H1 (cell line): ENCODE results near the gene LRRK1. TPM values are rescaled to one million over a fixed set of nuclear protein-coding genes. Genes with fewer than 3 reads are reported as not detected.

Experiments
- CTCF ChIA-PET: fragments of 300-600 bp; sonication (Branson Sonifier 250); formaldehyde crosslinking; loops from one replicate; lab custom pipeline; 2021; ENCODE audit not compliant: partially characterized antibody; lab: Charles Lee
- POLR2A ChIA-PET: fragments of 300-600 bp; sonication (Branson Sonifier 250); formaldehyde crosslinking; loops from one replicate; lab custom pipeline; 2021; ENCODE audit warnings: inconsistent platforms; ENCODE audit not compliant: partially characterized antibody; lab: Charles Lee
- DNase-seq, 2 experiments: peaks; one replicate each; pipeline versions ENCODE4 v3.0.0 to v3.0.0-alpha.2; 2010 to 2022; ENCODE audit warnings: low spot score in 2 of 2, low read depth in 1 of 2, mixed read lengths in 1 of 2
- FAIRE-seq: peaks from 2 replicates; lab custom pipeline; 2011; peaks lifted over from hg19 to GRCh38; lab: Jason Lieb, UNC
- H2AFZ ChIP-seq: 2 replicates; pipeline ENCODE4 v1.8.1; 2012; ENCODE audit warnings: low read length, inconsistent platforms
- H2AK5ac ChIP-seq: 2 replicates; pipeline ENCODE4 v1.6.1; 2013; ENCODE audit warnings: low read depth, low read length
- H2BK120ac ChIP-seq: replicated peaks from 2 replicates; pipeline ENCODE3; 2013; ENCODE audit warnings: low read depth, low read length, inconsistent platforms
- H2BK12ac ChIP-seq: 2 replicates; pipeline ENCODE4 v1.6.1; 2013; ENCODE audit warnings: low read depth, low read length
- H2BK15ac ChIP-seq: 2 replicates; pipeline ENCODE4 v1.6.1; 2013; ENCODE audit warnings: low read length
- H2BK20ac ChIP-seq: 2 replicates; pipeline ENCODE4 v1.6.1; 2013; ENCODE audit warnings: low read length
- H2BK5ac ChIP-seq: 2 replicates; pipeline ENCODE4 v1.6.1; 2013; ENCODE audit warnings: low read depth, low read length
- H3K14ac ChIP-seq: 2 replicates; pipeline ENCODE4 v1.6.1; 2013; ENCODE audit warnings: inconsistent platforms; ENCODE audit not compliant: insufficient read length
- H3K18ac ChIP-seq: 2 replicates; pipeline ENCODE4 v1.6.1; 2013; ENCODE audit warnings: low read length; ENCODE audit errors: extremely low read depth
- H3K23ac ChIP-seq: 2 replicates; pipeline ENCODE4 v1.6.1; 2013; ENCODE audit warnings: inconsistent platforms; ENCODE audit not compliant: insufficient read length
- H3K23me2 ChIP-seq: 2 replicates; pipeline ENCODE4 v1.6.1; 2013; ENCODE audit warnings: low read depth, low read length
- H3K27ac ChIP-seq: 2 replicates; pipeline ENCODE4 v1.6.1; 2011; ENCODE audit warnings: low read depth, low read length, inconsistent platforms
- H3K27me3 ChIP-seq, 4 experiments: replicated peaks in 1 of 4; 1 replicate in 1 of 4; 2 replicates in 3 of 4; pipeline versions ENCODE4 v1.6.1 to v1.8.1; 2011 to 2013; ENCODE audit warnings: low read length in 3 of 4, mild to moderate bottlenecking in 3 of 4, inconsistent platforms in 2 of 4, mixed read lengths in 2 of 4, moderate library complexity in 1 of 4; ENCODE audit not compliant: control insufficient read depth in 3 of 4, insufficient read depth in 3 of 4; ENCODE audit errors: extremely low read depth in 1 of 4
- H3K36me3 ChIP-seq, 4 experiments: 2 replicates each; pipeline versions ENCODE4 v1.6.1 to v1.8.1; 2011 to 2013; ENCODE audit warnings: mild to moderate bottlenecking in 4 of 4, low read length in 3 of 4, moderate library complexity in 2 of 4, control low read depth in 1 of 4, inconsistent platforms in 1 of 4; ENCODE audit not compliant: insufficient read depth in 4 of 4, control insufficient read depth in 2 of 4
- H3K4ac ChIP-seq: replicated peaks from 2 replicates; pipeline ENCODE3; 2013; ENCODE audit warnings: low read length, low read depth, mixed read lengths, inconsistent platforms; ENCODE audit not compliant: insufficient read length
- H3K4me1 ChIP-seq, 4 experiments: replicated peaks in 1 of 4; 1 replicate in 1 of 4; 2 replicates in 3 of 4; pipeline versions ENCODE4 v1.6.1 to v1.8.1; 2011 to 2013; ENCODE audit warnings: low read length in 3 of 4, inconsistent platforms in 2 of 4, mixed read lengths in 1 of 4; ENCODE audit not compliant: insufficient read depth in 4 of 4, control insufficient read depth in 3 of 4
- H3K4me2 ChIP-seq, 2 experiments: 2 replicates each; pipeline versions ENCODE4 v1.6.1 to v1.8.1; 2011 to 2013; ENCODE audit warnings: low read depth in 2 of 2, low read length in 2 of 2, control low read depth in 1 of 2, inconsistent platforms in 1 of 2, mild to moderate bottlenecking in 1 of 2; ENCODE audit not compliant: insufficient read depth in 1 of 2
- H3K4me3 ChIP-seq, 4 experiments: fragments of 200-600, 300-600 bp in 1 of 4; sonication (generic), shearing (Covaris generic), sonication (Bioruptor Twin) in 1 of 4; 2 replicates each; pipeline versions ENCODE4 v1.5.1 to v1.8.1; 2011 to 2016; ENCODE audit warnings: low read length in 4 of 4, low read depth in 3 of 4, control low read depth in 2 of 4, inconsistent platforms in 2 of 4, mild to moderate bottlenecking in 2 of 4, mixed read lengths in 1 of 4, moderate library complexity in 1 of 4; ENCODE audit not compliant: insufficient read depth in 2 of 4; ENCODE audit errors: extremely low read depth in 1 of 4
- H3K56ac ChIP-seq: replicated peaks from 2 replicates; pipeline ENCODE3; 2013; ENCODE audit warnings: low read depth, mild to moderate bottlenecking, mixed read lengths, low read length, inconsistent platforms; ENCODE audit not compliant: insufficient read length
- H3K79me1 ChIP-seq: 2 replicates; pipeline ENCODE4 v1.6.1; 2013; ENCODE audit warnings: low read depth, low read length, control low read depth
- H3K79me2 ChIP-seq, 2 experiments: 2 replicates each; pipeline versions ENCODE4 v1.6.1 to v1.8.1; 2012 to 2013; ENCODE audit warnings: low read length in 2 of 2, mild to moderate bottlenecking in 2 of 2, inconsistent platforms in 1 of 2; ENCODE audit not compliant: insufficient read depth in 2 of 2, control insufficient read depth in 1 of 2
- H3K9ac ChIP-seq, 4 experiments: replicated peaks in 1 of 4; 1 replicate in 1 of 4; 2 replicates in 3 of 4; pipeline versions ENCODE4 v1.6.1 to v1.8.1; 2011 to 2013; ENCODE audit warnings: low read depth in 3 of 4, low read length in 3 of 4, control low read depth in 2 of 4, mild to moderate bottlenecking in 2 of 4, moderate library complexity in 2 of 4, inconsistent platforms in 1 of 4; ENCODE audit errors: extremely low read depth in 1 of 4
- H3K9me3 ChIP-seq, 2 experiments: 2 replicates each; pipeline versions ENCODE4 v1.6.1 to v1.8.1; 2012 to 2013; ENCODE audit warnings: mild to moderate bottlenecking in 2 of 2, moderate library complexity in 2 of 2, control low read depth in 1 of 2, inconsistent platforms in 1 of 2, low read depth in 1 of 2, low read length in 1 of 2, mixed read lengths in 1 of 2; ENCODE audit not compliant: insufficient read depth in 2 of 2
- H4K20me1 ChIP-seq, 2 experiments: replicated peaks in 1 of 2; 2 replicates each; pipeline versions ENCODE3 to v1.8.1; 2011 to 2013; ENCODE audit warnings: inconsistent platforms in 2 of 2, low read length in 2 of 2, mild to moderate bottlenecking in 1 of 2; ENCODE audit not compliant: insufficient read depth in 2 of 2, control insufficient read depth in 1 of 2
- H4K5ac ChIP-seq: 2 replicates; pipeline ENCODE4 v1.6.1; 2013; ENCODE audit warnings: low read length, low read depth, mixed read lengths, inconsistent platforms; ENCODE audit not compliant: insufficient read length
- H4K8ac ChIP-seq: 2 replicates; pipeline ENCODE4 v1.8.0; 2013; ENCODE audit warnings: mild to moderate bottlenecking, moderate library complexity, low read length, inconsistent platforms; ENCODE audit not compliant: insufficient read depth; ENCODE audit errors: extremely low read depth
- H4K91ac ChIP-seq: replicated peaks from 2 replicates; pipeline ENCODE3; 2013; ENCODE audit warnings: low read length, mixed read lengths, inconsistent platforms; ENCODE audit not compliant: insufficient read length
- ATF3 ChIP-seq: IDR thresholded peaks from 2 replicates; pipeline ENCODE4 v1.6.1; 2011; ENCODE audit warnings: low read depth, mild to moderate bottlenecking, low read length; ENCODE audit not compliant: insufficient read depth
- CBX8 ChIP-seq: fragments of 300-800, 300-1000 bp; sonication (generic); IDR thresholded peaks from 2 replicates; pipeline ENCODE4 v1.7.1; 2016; ENCODE audit warnings: low read depth, low read length, borderline replicate concordance
- EZH2 ChIP-seq: fragments of 200-600 bp; sonication (generic); IDR thresholded peaks from 2 replicates; pipeline ENCODE4 v1.7.1; 2012; ENCODE audit warnings: low read depth, mild to moderate bottlenecking, moderate library complexity, low read length, inconsistent platforms; ENCODE audit not compliant: severe bottlenecking
- GABPA ChIP-seq: IDR thresholded peaks from 2 replicates; pipeline ENCODE4 v1.6.1; 2011; ENCODE audit warnings: mild to moderate bottlenecking, low read length, moderate library complexity, borderline replicate concordance; ENCODE audit not compliant: insufficient read depth
- KDM1A ChIP-seq: fragments of 200-600, 300-600 bp; sonication (generic); IDR thresholded peaks from 2 replicates; pipeline ENCODE4 v1.7.1; 2016; ENCODE audit warnings: mild to moderate bottlenecking, low read length, borderline replicate concordance
- KDM4A ChIP-seq: IDR thresholded peaks from one replicate; pipeline ENCODE4 v1.7.1; 2012; ENCODE audit warnings: low read depth, mild to moderate bottlenecking, moderate library complexity, low read length, inconsistent platforms; ENCODE audit not compliant: severe bottlenecking
- POLR2AphosphoS5 ChIP-seq: IDR thresholded peaks from 2 replicates; pipeline ENCODE4 v1.6.1; 2011; ENCODE audit warnings: low read depth, low read length
- RXRA ChIP-seq: IDR thresholded peaks from 2 replicates; pipeline ENCODE4 v1.6.1; 2011; ENCODE audit warnings: low read depth, mild to moderate bottlenecking, low read length, moderate library complexity; ENCODE audit not compliant: insufficient read depth
- SIN3A ChIP-seq, 2 experiments: IDR thresholded peaks in 1 of 2; conservative IDR thresholded peaks in 1 of 2; 2 replicates each; pipeline ENCODE4 v1.6.1; 2011 to 2012; ENCODE audit warnings: low read length in 2 of 2, improper control_type of control experiment in 1 of 2, low read depth in 1 of 2, mild to moderate bottlenecking in 1 of 2
- SRF ChIP-seq: IDR thresholded peaks from 2 replicates; pipeline ENCODE4 v1.6.1; 2011; ENCODE audit warnings: mild to moderate bottlenecking, low read depth, low read length, moderate library complexity
- TAF7 ChIP-seq: optimal IDR thresholded peaks from 2 replicates; pipeline ENCODE3; 2011; ENCODE audit warnings: low read depth, mild to moderate bottlenecking, inconsistent platforms, low read length, moderate library complexity, borderline replicate concordance
- ZNF274 ChIP-seq: IDR thresholded peaks from 2 replicates; pipeline ENCODE4 v1.7.0; 2012; ENCODE audit warnings: low read length, borderline replicate concordance; ENCODE audit errors: extremely low read depth
- WGBS, 2 experiments: shearing (Covaris generic) in 1 of 2; methylation state at CpG; one replicate each; pipeline versions ENCODE4 v1.1.6 to v1.1.7; 2013 to 2015; ENCODE audit warnings: low lambda C conversion rate in 2 of 2, mixed read lengths in 2 of 2, inconsistent platforms in 1 of 2, low coverage in 1 of 2, missing lambda C conversion rate in 1 of 2; ENCODE audit not compliant: insufficient replicate concordance in 2 of 2, insufficient coverage in 1 of 2, insufficient read length in 1 of 2; ENCODE audit errors: extremely low coverage in 1 of 2, missing lambda C conversion rate in 1 of 2; 5-methylcytosine and 5-hydroxymethylcytosine counted together
- polyA plus RNA-seq, 7 experiments: library from polyadenylated mRNA; depleted of rRNA in 3 of 7; stranded (reverse) in 5 of 7; unstranded in 2 of 7; fragments of >200 nt in 5 of 7; fragments of 200-250 nt in 2 of 7; gene quantifications; 1 replicate in 5 of 7; 2 replicates in 1 of 7; 4 replicates in 1 of 7; pipeline versions ENCODE4 v1.2.1 to v1.2.3, GENCODE V29; 2011 to 2013; ENCODE audit warnings: missing spikeins in 2 of 7, mixed read lengths in 2 of 7
- total RNA-seq: library from RNA; stranded (reverse); fragmentation: NEBNext Ultra II Directional; extraction: Animal tissue kit (Norgen Biotek cat#: 25700); gene quantifications from 2 replicates; pipeline ENCODE4 v1.2.1, GENCODE V29; 2021

The LRRK1 gene
- total and polyA plus RNA-seq, 2 of the 8 experiments (the other 6 are each of a cell fraction or from before 2014, with no cell fraction given): 1.2 to 3.6 TPM

DNA sequence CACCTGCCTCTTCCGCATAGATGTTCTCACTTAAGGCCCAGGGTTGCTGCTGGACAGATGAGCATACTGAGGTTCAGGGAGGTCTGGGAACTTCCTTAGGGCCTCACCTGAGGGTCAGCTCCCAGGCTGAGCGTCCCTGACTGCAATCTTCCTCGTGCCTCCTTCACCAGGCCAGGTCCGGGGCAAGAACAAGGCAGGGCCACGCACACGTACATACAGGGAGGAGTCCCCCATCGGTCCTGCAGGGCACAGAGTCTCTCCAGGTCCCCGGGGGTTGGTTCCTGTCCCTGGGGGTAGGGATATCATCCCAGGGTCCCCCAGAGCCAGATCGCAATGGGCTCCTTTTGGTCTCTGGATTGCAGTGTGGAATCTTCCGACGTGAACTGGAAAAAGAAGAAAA, 130.1 kb downstream of the LRRK1 start:
- no peaks in the 10 kb centered on the region for H3K79me2 ChIP-seq
- no peak overlapping the region for H3K23ac ChIP-seq
- no peak overlapping the region for H3K4me3 ChIP-seq
- POLR2A ChIA-PET: interaction anchor here (0.9 to 3.5 kb wide), 3 partner anchors 12 to 135 kb away, joined by 3 to 14 read pairs (median 5); no protein-coding TSS in a partner anchor
- H3K23me2 ChIP-seq: no peaks in the 10 kb centered on the region
- DNase-seq: peak in 1 of 2 experiments; percentile 40
- CTCF ChIA-PET: interaction anchor here (0.9 to 3.2 kb wide), 5 partner anchors 18 to 208 kb away, joined by 3 to 16 read pairs (median 10); no protein-coding TSS in a partner anchor
- no peak overlapping the region for H2BK20ac ChIP-seq
- H3K18ac ChIP-seq: no peak overlapping the region
- H3K4me2 ChIP-seq: no peak overlapping the region
- no peak overlapping the region for H3K27ac ChIP-seq
- no peak for FAIRE-seq
- 0 out of 2 replicates have a peak overlapping the region, but pooled peaks have one; percentile 27 for H2BK12ac ChIP-seq
- no peaks in the 10 kb centered on the region for H3K79me1 ChIP-seq
- H4K8ac ChIP-seq: no peak overlapping the region
- no peaks in the 10 kb centered on the region for H3K36me3 ChIP-seq
- no peak overlapping the region for H3K4ac ChIP-seq
- no peak overlapping the region for H2AFZ ChIP-seq
- no peak overlapping the region; the same call in 1 of the 2 replicates for H2AK5ac ChIP-seq
- no peaks in the 10 kb centered on the region for H3K9me3 ChIP-seq
- H2BK120ac ChIP-seq: no peak overlapping the region
- H3K4me1 ChIP-seq: peaks cover 0 to 9% (median 5%) of the 10 kb centered on the region in 4 experiments; a peak in 6 of 7 replicates
- no peaks in the 10 kb centered on the region for H4K20me1 ChIP-seq
- H3K9ac ChIP-seq: no peak overlapping the region
- no peak overlapping the region for H3K14ac ChIP-seq
- no peak overlapping the region for H4K5ac ChIP-seq
- H3K56ac ChIP-seq: no peak overlapping the region
- H2BK15ac ChIP-seq: 0 out of 2 replicates have a peak overlapping the region, but pooled peaks have one; percentile 90
- 0 out of 7 replicates have a peak, but pooled peaks cover 0 to 2% (median 0%) of the 10 kb centered on the region in 4 experiments for H3K27me3 ChIP-seq
- no peak overlapping the region for H4K91ac ChIP-seq
- H2BK5ac ChIP-seq: no peak overlapping the region
- WGBS, 2 experiments: 87% methylated on average over 10 of the region's 11 CpGs; no CpG with 5 or more reads in 1 of the 2 experiments
- TF ChIP-seq GABPA (no peak), SIN3A (conservative IDR thresholded peaks at IDR 0.05 in 1 of 2, IDR thresholded peaks at IDR 0.05 in 1 of 2; ENCODE audit: low read depth in 1 of 2, low read length in 2 of 2) (no peak), SRF (no peak), TAF7 (no peak), EZH2 (no peak), CBX8 (no peak), ZNF274 (no peak), KDM4A (no peak), ATF3 (no peak), POLR2AphosphoS5 (no peak), RXRA (no peak), KDM1A (no peak)
